SK-N-SH treated with all-trans-retinoic acid at 6 μM for 48 hours (cell line): Measurements from ENCODE around the gene GLI3.

Experiments used
- CREB5 ChIP-seq: fragments of 250-450 bp; sonication (Bioruptor Pico); IDR thresholded peaks from 2 replicates; pipeline ENCODE4 v1.5.1; 2020; ENCODE audit warnings: low read depth, mild to moderate bottlenecking, moderate library complexity
- TCF4 ChIP-seq: fragments of 250-450 bp; sonication (Bioruptor Pico); IDR thresholded peaks from 2 replicates; pipeline ENCODE4 v1.8.0; 2021; ENCODE audit warnings: mild to moderate bottlenecking, moderate library complexity, borderline replicate concordance

- no peak for TF ChIP-seq CREB5 (CRISPR knock-in tag)
- TF ChIP-seq TCF4 (CRISPR knock-in tag) = no peak
These were observed 99.1 kb downstream of the GLI3 start for GRCh38 chr7:42137941-42138340.
